ENCODE data around the gene DCAF12. TPM values are rescaled to one million over a fixed set of nuclear protein-coding genes. Genes with fewer than 3 reads are reported as not detected.

Gene DCAF12
- total RNA-seq = 36.2 TPM

GRCh38 chr9:34126207-34127034 lies at the start of gene DCAF12:
DCAF12 (minus strand) TSS chr9:34126698; CDS start chr9:34126431, 267 bp downstream.

GRCh38 chr9:34048727-34049629 lies 77.5 kb downstream of the DCAF12 start, which contains the start of gene UBAP2:
UBAP2 (minus strand) TSS chr9:34048887; CDS start chr9:34017148, 31,739 bp downstream.

Small RNAs within 50 kb of the gene (small RNA-seq; reads per million reads assigned to genes)
- gene RN7SKP114 = not detected

Other genes starting within 250 kb of the DCAF12 start
- 60.2 TPM for gene UBAP2, start 77.8 kb downstream of the DCAF12 start, total RNA-seq
- 36.7 TPM for gene UBAP1, start 52.3 kb upstream of the DCAF12 start, total RNA-seq
- gene KIF24, start 202.6 kb upstream of the DCAF12 start, total RNA-seq = 3.2 TPM
- 18.7 TPM for gene NUDT2, start 202.9 kb upstream of the DCAF12 start, total RNA-seq

Measured in diencephalon (tissue), 1 donor.